ENCODE measurements around the gene SCARB2.

SCARB2 gene

DNA sequence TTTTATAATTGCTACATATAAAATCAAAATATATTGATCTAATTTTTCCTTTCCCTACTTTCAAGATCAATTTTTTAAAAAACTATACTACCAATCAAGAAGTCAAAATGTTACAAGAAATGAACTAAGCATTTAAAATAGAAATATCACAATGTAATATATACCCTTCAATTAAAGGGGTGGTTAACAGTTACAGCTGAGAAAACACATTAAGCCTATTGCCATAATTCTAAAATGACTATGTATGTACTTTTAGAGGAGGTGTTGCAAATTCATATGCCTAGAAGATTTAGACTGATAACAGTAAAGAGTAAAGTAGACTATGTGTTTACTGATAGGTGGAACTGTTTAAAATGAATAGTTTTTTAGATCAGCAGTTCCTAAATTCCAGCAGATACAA, 69.1 kb downstream of the SCARB2 start:
- no peak for DNase-seq

DNA sequence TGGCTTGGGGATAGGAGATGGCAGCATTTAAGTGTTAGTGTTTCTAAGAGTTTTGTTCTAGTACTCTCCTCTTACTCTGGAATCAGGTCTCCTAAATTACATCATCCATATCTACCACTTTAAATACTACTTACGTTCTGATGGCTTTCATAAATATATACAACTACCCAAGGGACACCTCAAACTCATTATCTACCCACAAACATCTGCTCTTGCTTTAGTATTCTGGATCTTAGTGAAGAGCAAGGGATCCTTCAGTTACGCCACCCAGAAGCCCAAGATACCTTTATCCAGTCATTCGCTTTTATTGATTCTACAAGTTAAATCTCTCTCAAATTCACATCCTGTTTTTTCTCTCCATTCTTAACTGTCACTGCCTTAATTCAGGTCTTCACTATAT, 72.4 kb downstream of the SCARB2 start:
- DNase-seq: no peak

DNA sequence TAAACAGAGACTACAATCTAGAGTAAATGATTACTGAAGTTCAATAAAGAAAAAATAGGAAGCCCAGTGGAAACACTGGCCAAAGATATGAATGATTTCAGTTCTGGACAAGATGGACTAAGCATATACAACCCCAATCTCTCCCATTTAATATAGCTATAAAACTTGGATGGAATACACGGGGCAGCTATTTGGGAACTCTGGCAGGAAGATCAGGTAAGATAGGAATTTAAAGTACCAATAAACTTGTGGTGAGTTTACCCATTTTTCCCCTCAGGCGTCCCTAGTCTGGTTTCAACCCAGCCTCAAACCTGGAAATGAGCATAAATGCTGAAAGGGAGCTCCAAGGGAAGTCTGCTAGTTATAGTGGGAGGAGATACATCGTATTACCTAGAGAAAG, 85.9 kb downstream of the SCARB2 start:
- no peak for DNase-seq

DNA sequence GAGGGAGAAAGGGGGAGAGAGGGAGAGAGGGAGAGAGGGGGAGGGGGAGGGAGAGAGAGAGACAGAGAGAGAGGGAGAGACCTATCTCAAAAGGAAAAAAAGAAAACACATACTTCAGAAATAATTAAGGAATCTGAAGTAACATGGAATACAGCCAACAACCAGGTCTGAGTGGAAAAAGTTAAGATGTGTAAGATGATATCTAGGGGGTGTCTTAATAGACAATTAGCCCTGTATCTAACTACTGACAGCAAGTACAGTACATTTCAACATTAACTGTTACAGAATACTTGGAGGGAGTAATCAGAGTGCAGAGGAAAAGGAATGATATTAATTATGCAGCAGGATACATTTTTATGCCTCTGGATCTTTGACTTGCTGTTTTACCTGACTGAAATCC, 87.8 kb downstream of the SCARB2 start:
- DNase-seq: no peak

DNA sequence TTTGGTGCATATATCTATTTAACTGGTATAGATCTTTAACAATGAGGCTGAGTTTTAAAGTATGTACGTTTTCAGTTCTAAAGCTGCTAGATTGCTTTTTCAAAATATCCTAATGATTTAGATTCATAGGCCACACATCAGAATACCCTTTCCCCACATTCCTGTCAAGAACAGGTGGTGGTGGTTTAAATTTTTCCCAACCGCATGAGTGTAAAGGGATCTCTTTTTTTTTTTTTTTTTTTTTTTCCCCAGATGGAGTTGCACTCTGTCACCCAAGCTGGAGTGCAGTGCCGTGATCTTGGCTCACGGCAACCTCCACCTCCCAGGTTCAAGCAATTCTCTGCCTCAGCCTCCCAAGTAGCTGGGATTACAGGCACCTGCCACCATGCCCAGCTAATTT, 93.4 kb downstream of the SCARB2 start:
- no peak for DNase-seq

DNA sequence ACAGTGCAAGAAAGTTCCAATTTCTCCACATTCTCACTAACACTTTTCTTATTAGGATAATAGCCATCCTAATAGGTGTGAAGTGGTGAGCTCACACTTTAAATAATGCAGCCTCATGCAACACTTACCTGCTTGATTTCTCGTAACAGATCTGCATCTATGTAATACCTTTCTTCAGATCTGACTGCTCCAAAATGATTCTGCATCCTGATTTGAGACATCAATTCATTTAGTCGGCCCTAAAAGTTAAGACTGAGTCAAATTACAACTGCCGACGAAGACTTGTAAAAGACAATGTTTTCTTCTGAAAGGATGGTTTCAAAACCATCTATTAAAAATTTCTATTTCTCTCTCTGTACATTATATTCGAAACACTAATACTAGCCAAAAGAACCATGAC, 96.1 kb downstream of the SCARB2 start:
- no peak for DNase-seq

DNA sequence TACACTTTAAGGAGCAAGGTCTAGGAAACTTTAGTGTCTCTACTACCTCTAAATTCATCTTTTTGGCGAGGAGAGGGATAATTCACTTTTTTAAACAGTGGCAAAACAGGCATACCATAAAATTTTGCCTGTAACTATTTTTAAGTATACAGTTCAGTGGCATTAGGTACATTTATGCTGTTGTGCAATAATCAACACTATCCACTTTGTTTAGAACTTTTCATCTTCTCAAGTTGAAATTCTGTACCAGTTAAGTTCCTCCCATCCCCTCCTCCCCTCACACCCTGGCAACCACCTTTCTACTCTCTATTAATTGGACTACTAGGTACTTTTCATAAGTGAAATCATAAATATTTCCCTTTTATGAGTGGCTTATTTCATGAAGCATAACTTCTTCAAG, 96.8 kb downstream of the SCARB2 start:
- no peak for DNase-seq

Data from activated CD4-positive, alpha-beta T cell treated with anti-CD3 and anti-CD28 coated beads, Interleukin-2, amount 50 U/mL, for 4 hours (primary cell).